Activated effector memory CD4-positive, alpha-beta T cell treated with Interleukin-2 at 50 U/mL for 16 hours (primary cell): ENCODE data around the gene POLR2H.
A peak's percentile ranks its signal among the peaks of the same experiment; 100 is the strongest.

ENCODE experiments used
- DNase-seq: peaks from one replicate; pipeline ENCODE4 v3.0.0-alpha.2; 2020

The POLR2H gene

GRCh38 chr3:184361532-184361931 lies at the start of gene POLR2H, which contains the start of gene CLCN2:
Gene POLR2H, plus strand, starts transcription at chr3:184361710. Its CDS starts 1,783 bp downstream, at chr3:184363493.
Gene CLCN2, minus strand, starts transcription at chr3:184361605. Its CDS starts 126 bp downstream, at chr3:184361479.
- DNase-seq, result peak; percentile 40

- DNase-seq, result peak; percentile 90
These were observed 47.2 kb upstream of the POLR2H start, which contains the start of gene EIF4G1 for GRCh38 chr3:184314363-184314699. Gene EIF4G1, plus strand, starts transcription at chr3:184314606. Its CDS starts 1,191 bp downstream, at chr3:184315797.

GRCh38 chr3:184314700-184315542 lies 46.6 kb upstream of the POLR2H start:
- peak; percentile 63 for DNase-seq

- no peak for DNase-seq
These were observed 46.0 kb upstream of the POLR2H start for GRCh38 chr3:184315543-184315867.

- no peak for DNase-seq
These were observed 45.4 kb upstream of the POLR2H start for GRCh38 chr3:184315871-184316661.

GRCh38 chr3:184316792-184317191 lies 44.7 kb upstream of the POLR2H start:
- no peak for DNase-seq

GRCh38 chr3:184317201-184317600 lies 44.3 kb upstream of the POLR2H start:
- DNase-seq, result no peak

GRCh38 chr3:184320104-184320445 lies 41.4 kb upstream of the POLR2H start:
- peak; percentile 14 for DNase-seq

GRCh38 chr3:184321666-184322065 lies 39.8 kb upstream of the POLR2H start:
- DNase-seq, result no peak

- DNase-seq, result no peak
These were observed 38.6 kb upstream of the POLR2H start for GRCh38 chr3:184322731-184323487.

- no peak for DNase-seq
These were observed 37.8 kb upstream of the POLR2H start for GRCh38 chr3:184323696-184324095.

GRCh38 chr3:184325269-184325668 lies 36.2 kb upstream of the POLR2H start:
- DNase-seq, result no peak

GRCh38 chr3:184325715-184326369 lies 35.7 kb upstream of the POLR2H start:
- DNase-seq, result no peak

- no peak for DNase-seq
These were observed 34.3 kb upstream of the POLR2H start for GRCh38 chr3:184327171-184327570.

GRCh38 chr3:184328516-184328915 lies 33.0 kb upstream of the POLR2H start:
- no peak for DNase-seq

GRCh38 chr3:184332370-184333090 lies 29.0 kb upstream of the POLR2H start:
- DNase-seq, result no peak

GRCh38 chr3:184333190-184333589 lies 28.3 kb upstream of the POLR2H start:
- DNase-seq, result no peak

GRCh38 chr3:184333700-184334099 lies 27.8 kb upstream of the POLR2H start:
- no peak for DNase-seq

GRCh38 chr3:184334470-184335158 lies 26.9 kb upstream of the POLR2H start:
- DNase-seq, result peak; percentile 11

GRCh38 chr3:184335291-184335660 lies 26.2 kb upstream of the POLR2H start:
- DNase-seq, result no peak
